NCI-H510A (cell line): ENCODE data around the gene ADSS1.
"Not testable (repeated sequence)": the region's sequence is repeated elsewhere in the genome, so short reads cannot be mapped to it uniquely, and the experiment has no call there.

Source experiments
- DNase-seq: peaks from one replicate; lab custom pipeline; 2025; lab: John Stamatoyannopoulos, UW

ADSS1 gene

DNA sequence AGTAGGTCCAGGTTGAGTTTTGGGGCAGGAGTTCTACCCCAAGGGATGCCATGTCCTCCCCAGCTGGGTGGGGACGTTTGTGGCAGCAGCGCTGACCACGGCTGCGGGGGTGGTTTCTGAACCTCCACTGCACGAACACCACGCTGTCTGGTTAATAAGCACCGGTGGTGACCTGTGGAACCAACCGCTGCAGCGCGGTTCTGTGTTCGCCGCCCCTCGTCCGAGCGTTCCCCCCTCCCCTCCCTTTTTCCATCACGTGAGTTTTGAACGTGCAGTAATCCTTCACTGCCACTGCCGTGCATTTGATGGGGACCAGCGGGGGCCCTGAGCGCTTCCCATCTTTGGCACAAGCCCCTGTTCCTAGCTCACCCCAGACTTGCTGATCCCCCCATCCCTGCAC, 6.4 kb upstream of the ADSS1 start:
- DNase-seq: no peak

DNA sequence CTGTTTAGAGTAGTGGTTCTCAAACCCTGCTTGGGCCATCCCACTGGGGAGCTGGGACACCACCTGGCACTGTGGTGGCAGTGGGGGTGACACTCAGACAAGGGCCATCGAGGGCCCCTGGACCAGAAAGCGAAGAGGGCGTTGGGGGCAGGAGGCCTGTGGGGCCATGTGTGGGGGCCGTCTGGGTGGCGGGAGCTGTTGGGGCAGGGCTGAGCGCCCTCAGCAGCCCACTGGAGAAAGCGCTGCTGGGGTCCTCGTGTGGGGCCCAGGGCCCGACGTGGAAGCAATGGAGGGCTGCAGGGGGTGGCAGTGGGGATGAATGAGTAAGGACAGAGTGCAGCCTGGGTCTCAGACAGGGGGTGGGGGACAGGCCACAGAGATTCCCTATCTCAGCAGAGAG, 5.9 kb upstream of the ADSS1 start:
- DNase-seq: no peak

DNA sequence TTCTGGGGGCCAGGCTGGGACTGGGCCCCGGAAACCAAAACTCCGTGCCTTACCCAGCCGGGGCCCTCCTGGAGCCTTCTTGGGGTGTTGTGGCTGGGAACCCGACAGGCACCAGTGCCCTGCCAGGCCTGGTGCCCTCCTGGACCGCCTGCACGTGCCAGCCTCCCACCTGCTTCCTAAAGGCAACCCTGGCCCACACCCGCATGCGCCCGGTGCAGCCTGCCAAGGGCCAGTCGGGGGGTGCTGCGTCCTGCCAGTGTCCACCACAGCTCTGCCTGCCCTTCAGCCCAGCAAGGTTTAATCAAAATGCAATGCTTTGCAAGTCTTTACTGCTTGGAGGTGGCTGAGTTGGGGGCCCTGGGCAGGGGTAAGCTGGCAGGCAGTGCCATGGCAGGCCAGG, 5.2 kb upstream of the ADSS1 start:
- DNase-seq: no peak

DNA sequence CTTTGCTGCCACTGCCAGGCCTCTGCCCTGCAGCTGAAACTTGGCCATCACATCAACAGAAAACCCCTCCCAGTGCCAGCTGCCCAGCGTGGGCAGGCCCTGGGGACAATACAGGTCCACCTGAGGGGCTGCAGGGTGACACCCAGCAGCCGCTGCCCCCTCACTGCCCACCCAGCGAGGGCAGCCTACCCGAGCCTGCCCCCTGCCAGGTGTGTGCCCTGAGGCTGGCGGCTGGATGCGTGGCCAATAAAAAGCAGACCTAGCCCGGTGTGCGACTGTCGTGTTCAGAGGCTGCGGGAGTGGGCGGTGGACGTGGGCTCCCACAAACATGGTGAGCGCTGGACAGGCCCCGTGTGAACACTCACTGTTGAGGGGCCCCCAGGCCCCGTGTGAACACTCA, 4.7 kb upstream of the ADSS1 start:
- no peak for DNase-seq

DNA sequence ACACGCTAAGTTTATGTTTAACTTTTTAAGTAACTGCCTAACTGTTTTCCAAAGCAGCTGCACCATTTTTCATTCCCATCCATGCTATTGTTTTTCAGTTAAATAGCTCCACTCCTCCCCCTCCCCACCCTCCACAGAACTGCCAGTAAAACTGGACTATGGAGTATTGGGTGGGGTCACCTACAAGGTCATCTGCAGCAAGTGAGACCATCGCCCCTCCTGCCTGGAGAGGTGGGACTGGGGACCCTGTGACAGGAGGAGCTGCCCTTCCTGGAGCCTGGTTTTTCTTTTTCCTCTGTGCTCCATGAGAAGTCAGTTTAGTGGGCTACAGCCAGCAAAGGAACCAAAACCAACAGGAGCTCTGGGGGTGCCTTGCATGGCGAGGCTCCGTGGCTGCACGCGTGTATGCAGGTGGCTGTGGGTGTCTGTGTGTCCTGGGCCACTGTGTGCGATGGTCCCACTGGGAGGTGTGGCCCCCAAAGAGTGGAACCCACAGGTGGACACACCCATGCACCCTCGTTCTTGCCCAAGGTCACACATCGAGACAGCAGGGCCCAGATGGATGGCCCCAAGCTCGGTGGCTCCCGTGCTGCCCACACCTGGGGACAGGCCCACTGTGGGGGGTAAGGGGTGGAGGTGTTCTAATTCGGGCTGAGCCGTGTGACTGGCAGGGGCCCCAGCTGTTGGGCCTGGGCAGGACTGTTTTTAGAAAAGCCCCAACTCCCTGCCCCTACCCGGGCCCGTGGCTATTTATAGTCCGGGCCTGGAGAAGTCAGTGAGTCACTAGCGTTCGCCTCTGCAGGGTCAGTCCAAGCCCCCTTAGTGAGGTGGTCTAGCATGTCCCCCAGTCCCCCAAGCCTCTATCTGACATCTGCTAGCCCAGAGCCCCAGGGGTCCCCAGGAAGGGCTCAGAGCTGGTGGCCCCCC, 2.3 kb upstream of the ADSS1 start:
- no peak for DNase-seq

DNA sequence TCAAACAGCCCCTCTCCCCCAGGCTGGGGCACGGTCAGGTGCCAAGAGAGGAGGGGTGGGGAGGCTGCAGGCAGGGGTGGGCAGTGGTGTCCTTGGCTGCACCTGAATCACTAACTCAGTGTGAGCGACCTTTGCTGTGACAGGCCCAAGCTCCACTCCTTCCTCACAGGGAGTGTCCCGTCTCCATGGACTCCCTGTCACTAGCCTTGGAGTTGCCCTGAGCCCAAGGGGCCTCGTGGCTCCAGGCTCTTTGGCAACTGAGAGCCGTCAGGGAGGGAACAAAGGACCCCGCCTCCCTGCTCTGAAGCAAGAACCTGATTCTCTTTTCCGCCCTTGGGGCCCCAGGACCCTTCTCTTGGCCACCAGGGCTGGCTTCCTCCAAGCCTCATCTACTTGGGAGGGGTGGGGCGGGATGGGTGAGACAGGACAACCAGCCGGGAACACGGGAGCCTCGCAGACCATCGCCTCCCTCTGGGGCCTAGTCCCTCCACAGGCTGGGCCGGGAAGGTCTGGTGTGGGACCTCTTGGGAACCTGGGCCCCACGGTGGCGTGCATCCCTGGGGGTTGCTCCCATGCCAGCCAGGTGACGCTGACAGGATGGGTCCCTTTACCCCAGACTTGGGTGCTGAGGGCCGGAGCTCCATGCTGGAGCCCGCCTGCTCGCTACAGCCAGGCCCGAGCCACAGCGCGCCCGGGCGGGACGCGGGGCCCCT, 935 bp upstream of the ADSS1 start:
- no peak for DNase-seq

DNA sequence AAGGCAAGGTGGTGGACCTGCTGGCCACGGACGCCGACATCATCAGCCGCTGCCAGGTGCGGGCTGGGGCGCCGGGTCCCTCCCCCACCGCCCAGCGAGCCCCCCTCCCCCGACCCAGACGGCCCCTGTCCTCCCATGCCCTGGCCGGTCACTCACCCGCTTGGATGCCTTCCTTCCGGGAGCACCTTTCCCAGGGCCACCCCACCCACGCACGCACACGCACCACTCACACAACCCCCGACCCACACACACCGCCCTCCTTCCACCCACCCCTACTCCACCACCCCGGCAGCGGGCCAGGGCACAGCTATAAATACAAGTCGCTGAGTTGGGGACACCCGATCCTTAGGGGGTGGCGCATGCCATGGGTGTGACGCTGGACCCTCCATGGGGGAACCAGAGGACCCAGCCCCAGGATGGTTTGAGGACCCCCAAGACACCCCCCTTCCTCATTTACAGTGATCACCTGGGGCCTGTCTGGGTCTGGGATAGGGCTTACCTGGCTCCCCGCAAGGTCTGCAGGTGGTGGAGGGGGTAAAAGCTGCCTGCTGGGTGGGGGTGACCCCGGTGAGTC, 465 bp downstream of the ADSS1 start:
- DNase-seq: no peak

DNA sequence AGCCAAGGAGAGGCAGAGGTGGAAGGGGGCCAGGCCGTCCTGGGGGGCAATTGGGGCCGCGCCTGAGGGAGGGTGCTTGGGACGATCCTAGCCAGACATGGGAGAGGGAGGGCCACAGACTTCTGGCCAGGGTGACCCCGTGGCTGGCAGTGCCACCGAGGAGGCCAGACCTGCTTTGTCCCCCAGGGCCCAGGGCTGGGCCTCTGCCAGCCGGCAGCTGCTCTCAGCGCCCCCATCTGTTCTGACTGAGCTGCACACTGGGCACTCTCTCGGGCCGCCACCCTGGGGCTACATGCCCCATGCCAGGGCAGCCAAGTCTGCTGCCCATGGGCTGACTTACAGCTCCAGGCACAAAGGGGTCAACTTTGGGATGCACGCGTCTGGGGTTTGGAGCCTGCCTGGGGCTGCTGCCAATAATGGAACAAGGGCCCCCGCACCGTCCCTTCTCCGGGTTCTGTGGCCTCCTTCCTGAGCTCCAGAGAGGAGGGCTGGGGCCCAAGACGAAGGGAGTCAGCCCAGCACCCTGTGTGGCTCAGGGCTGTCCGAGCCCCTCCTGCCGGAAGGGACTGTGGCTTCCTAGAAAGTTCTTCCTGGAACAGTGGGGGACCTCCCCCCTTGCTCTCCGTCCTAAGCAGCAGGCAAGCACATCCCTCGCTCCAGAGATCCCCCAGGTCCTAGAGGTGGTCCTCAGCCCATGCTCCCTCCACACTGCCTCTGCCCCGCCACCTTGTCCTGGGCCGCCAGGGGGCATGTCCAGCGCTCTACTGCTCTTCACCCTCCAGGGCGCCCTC, 1.1 kb downstream of the ADSS1 start:
- DNase-seq: no peak

DNA sequence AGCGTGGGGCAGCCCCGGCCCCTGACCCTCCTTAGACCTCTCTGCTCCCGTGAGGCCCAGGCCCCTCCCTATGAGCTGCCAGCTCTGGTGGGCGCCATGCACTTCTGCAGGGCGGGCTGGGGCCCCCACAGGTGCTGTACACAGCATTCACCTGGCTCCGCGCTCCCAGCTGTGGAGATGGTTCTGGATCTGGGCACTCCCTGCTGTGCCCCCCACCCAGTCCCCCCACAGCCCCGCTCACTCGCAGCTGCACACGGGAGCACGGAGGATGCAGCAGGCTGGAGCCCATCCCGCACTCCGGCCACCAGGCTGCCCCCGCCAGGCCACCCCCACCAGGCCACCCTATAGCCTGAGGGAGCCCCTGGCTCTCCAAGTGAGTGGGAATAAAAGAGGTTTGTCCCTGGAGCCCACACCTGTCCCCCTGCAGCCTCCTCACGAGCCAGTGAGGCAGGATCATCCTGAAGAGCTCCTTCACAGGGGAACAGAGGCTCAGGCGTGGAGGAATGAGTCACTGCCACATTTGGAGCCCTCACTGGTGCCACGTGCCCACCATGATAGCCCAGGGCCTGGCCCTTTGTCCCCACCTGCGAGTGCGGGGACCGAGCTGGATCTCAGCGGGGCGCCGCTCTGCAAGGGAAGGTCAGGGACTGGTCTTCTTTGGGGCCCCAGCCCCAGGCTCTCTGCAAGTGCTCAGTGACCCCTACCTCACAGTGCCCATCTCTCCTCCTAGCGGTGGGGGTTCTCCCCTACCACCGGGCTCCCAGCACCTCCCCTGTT, 1.9 kb downstream of the ADSS1 start:
- no peak for DNase-seq

DNA sequence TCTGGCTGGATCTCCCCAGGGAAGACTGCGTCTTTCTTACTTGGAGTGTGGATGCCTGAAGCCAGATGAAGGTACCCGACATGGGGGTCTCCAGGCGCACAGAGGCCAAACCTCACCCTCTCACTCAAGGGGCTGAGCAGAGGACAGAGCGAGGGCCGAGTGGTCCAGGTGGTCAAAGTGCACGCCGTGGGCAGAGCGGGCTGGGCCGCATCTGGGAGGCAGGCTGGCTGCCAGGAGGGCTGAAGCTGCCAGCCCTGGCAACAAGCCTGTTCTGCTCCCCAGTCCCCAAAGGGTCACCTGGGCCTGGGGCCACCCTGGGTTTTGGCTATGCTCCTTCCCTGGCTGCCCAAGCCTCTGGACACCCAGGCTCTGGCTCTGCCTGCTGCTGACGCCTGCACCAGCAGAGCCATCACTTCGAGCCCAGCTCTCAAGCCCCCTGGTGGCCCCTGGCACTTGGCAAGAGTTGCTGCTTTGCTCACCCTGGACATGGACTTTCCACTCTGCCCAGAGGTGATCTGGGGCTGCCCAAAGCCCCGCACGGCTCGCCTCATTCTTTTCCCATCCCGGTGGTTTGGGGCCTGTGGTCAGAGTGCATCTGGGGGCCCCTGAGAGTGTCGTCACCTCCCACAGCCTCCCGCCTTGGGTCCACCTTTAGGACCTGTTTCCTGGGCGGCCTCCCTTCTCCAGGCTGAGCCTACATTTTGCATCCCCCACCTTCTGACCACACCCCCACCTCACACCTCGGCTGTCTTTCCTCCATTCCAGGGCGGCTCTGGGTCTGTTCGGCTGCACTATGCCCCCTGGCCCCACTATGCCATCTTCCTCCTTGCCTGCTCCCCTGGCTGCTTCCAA, 2.8 kb downstream of the ADSS1 start:
- DNase-seq: no peak

DNA sequence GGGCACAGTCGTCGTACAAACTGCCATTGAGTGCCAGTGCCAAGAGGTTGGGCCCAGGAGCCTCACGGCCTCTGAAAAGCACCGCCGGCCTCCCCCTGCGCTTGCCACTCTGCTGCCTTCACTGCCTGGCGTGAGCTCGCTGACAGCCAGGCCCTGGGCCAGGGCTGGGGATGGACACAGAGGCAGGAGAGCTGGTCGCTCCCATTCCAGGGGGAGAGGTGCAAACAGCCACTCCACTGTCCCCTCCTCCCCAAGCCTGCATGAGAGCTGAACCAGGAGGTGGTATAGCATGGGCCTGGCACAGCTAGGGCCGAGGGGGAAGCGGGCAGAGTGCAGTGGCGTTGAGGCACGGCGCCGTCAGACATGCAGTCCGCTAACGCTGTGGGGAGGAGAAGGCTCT, 4.6 kb downstream of the ADSS1 start:
- DNase-seq: no peak

DNA sequence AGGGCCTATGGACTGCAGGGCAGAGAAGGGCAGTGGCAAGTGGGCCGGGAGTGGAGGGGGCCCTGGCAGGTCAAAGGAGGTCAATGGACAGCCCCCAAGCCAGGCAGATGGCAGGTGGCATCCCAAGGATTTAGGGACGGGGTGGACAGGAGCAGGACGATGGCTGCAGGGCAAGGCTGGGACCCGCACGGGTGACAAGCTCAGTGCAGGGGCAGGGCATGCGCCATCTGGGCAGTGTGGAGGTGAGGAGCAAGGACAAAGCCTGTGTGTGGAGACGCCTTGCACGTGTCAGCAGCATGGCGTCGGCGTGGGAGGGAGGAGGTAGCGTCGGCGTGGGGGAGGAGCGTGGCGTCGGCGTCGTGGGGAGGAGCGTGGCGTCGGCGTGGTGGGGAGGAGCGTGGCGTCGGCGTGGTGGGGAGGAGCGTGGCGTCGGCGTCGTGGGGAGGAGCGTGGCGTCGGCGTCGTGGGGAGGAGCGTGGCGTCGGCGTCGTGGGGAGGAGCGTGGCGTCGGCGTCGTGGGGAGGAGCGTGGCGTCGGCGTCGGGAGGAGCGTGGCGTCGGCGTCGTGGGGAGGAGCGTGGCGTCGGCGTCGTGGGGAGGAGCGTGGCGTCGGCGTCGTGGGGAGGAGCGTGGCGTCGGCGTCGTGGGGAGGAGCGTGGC, 5.3 kb downstream of the ADSS1 start:
- DNase-seq: not testable (repeated sequence)

DNA sequence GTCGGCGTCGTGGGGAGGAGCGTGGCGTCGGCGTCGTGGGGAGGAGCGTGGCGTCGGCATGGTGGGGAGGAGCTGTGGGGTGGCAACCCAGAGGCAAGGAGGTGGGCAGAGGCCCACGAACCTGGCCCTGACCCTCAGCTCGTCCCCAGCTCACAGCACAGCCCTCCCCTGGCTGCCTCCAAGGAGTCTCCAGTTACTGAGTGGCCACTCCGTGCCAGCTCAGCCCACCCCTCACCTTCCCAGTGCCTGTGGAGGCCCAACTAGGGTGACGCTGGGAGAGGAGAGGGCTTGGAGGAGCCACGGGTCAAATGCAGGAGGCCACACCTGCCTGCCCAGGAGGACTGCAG, 5.8 kb downstream of the ADSS1 start:
- DNase-seq: no peak

DNA sequence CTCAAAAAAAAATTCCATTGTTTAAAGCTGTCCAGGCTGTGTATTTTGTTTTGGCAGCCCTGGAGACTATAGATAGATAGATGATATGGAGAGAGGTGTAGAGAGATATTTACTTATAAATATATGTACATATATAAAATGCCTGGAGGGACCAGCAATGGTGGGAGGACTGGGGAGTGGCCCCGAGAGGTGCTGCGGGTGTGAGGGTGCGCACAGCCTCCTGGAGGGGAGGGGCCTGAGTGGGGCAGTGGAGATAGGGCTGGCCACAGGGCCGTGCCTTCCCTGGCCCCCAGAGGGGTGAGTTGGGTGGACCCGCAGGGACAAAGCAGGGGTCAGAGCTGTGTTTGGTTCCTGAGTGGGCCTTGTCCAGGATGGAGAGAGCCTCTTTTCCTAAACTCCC, 6.5 kb downstream of the ADSS1 start:
- DNase-seq: no peak

DNA sequence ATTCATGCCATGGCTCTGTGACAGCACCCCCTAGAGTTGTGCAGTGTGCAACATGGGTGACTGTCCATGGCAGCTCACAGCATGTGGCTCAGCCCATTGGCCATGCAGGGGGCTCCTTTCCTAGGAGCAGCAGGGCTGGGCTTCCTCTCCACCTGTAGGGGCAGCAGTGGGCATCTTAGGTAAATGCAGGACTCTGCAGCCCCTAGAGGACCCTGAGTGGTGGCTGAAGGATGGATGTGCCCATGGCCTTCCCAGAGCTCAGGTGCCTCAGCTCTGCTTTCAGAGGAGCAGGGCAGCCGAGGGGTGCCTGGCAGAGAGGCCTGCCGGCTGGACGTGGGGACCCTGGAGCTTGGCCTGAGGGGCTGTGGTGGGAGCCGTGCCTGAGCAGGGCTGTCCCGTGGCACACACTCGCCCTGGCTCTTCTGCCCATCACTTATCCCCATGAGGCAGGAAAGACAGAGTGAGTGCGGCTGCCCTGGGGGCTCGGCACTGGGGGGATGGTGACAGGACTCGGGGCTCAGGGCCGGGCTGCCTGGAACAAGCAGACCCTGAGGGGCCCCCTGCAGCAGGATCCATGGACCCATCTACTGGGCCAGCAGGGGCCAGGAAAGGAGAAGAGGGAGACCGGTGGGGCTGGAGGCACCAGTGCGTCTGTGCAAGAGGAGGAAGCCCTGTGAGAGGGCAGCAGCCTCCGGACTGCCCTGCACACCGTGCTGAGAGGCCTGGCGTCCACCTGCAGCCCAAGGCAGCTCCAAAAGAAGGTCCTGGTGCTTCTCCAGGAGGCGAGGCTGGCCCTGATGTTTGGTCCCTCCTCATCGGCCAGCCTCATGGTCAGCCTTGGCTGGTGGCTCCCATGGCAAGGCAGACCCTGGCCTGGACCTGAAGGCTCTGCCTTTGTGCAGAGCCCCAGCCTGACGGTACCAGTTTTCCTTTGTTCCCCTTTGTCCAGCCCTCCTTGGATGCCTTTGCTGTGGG, 7.6 kb downstream of the ADSS1 start:
- DNase-seq: no peak

DNA sequence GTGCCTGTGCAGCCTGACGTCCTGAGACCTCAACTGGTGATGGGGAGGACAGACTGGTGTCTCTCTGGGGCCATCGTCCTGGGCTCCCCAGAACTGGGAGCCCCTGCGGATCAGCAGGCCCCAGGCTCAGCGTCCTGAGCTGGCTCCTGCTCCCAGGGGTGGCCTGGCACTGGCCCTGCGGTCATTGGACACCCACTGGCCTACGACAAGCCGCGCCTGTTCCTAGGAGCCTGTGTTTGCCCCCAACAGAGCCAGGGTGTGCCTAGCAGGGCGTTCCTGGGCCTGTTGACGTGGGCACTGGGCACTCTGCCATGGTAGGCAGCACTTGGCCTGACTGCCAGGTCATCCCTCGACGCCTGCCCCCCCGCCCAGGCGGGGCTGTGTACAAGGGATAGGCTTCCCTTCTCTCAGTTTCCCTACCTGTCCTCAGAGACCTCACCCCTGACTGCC, 8.4 kb downstream of the ADSS1 start:
- no peak for DNase-seq

DNA sequence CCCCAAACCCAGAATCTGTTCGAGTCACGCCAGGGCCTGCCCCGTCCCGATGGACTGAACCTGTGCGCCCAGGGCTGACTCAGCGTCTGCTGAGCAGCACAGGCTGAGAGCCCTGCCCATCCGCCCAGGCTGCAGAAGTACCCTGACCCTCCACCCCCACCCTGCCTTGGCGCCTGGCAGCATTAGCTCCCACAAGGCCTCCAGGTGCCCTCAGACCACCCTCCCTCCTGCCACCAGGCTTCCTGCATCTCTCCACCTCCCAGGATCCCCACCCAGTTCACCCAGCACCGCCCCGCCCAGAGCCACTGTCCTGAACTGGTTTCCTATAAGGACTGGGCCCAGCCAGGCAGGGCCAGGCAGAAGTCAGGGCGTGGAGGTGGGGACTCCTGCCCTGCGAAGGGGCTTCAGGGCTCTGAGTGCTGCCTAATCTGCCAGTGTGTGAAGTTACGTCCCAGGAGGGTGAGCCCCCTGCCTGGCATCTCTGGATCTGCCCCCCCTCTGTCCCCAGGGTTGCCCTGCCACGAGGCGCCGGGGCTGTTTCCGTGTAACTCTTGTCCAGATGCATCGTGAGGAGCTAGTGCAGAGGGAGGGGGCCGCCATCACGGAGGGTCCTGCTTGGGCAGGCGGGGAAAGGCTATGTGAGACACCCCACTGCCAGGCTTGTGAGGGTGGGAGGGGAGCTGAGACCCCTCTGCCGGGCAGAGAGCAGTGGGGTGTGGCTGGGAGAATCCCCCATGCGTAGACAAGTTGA, 9.1 kb downstream of the ADSS1 start:
- no peak for DNase-seq

DNA sequence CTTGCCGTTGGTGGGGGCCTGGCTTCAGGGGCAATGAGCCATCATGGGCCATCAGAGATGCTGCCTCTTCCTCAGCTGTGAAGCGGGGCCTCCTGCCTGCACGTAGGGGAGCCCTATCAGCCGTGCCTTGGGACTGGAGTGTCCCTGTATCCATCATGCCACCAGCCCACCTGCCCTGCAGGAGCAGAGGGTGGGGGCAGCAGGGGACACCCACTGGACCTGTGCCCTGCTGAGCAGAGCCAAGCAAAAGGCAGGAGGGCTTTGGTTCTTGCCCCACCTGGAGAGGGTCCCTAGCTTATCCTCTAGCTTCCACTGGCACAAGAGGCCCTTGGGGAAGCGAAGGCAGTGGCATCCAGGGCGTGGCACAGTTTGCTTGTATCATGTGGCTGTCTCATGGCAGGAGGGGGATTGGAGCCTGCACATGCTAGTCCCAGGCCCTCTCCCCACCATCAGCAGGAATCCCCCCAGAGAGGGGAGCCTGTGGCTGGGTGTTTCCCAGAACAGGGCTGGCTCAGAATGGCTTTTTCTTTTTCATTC, 10.1 kb downstream of the ADSS1 start:
- no peak for DNase-seq
